ENCODE measurements around the gene C10orf95. TPM values are rescaled to one million over a fixed set of nuclear protein-coding genes. Genes with fewer than 3 reads are reported as not detected.
"Not testable (repeated sequence)": the region's sequence is repeated elsewhere in the genome, so short reads cannot be mapped to it uniquely, and the experiment has no call there.

Gene C10orf95, protein sequence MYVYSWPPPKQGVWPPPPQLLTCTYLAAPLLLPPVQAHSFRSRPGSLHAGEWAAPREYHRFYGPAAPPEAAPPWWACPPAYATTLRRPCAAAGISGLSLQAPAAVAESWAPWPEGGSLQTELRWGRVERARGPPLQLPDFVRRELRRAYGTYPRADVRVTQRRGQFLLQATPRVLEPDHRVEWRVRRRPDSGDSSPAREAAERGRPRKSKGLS
- 0.08 and 0.15 TPM in 2 replicates for total RNA-seq (2014; rRNA removed; shearing (Covaris generic))

DNA sequence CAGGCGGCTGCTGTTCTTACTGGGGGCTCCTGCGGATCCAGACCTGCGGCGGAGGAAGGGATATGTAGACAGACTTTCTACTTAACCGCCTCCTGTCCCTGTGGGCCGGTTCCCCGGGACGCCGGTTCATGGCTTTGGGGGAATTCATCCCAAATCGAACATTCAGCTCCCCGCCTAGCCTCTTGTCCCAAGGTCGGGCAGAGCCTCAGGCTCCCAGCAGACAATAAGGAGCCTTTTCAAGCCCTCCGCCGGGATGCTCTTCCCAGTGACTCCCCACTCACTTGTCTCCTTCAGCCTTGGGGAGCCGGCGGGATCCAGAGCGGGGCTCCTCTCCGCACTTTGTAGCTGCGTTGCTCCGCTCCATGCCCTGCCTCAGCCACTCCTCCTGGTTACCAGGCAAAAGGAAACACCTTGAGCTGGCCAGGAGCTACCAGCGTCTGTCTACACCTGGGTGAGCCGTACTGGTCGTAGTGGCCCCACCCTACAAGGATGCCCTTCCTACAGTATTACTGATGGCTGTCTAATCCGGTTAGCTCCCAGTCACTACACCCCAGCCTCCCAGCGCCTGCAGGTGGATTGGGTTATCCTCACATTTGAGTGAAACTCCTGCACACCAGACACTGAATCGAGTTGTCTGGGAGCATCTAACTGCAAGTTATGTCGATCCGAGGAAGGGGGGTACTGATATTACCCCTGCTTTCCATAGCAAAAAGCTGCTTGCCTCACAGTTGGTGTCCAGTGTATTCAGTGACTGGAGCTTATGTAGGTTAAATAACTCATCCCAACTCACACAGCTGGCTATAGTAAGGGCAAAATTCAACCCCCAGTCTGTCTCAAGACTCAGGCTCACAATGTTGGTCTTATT lies at the start of gene C10orf95:
TSS of gene C10orf95 (minus strand) at position 439 of the 865 bp plus-strand sequence. CDS start 450 bp downstream, outside the sequence.
- Histone ChIP-seq H3K4me1 (peaks cover 10% of the 10 kb centered on the region), H3K27me3 (no peaks in the 10 kb centered on the region), H3K36me3 (no peaks in the 10 kb centered on the region), H3K4me3 (peak within 1 kb of the TSS; percentile 67), H3K27ac (no peak within 1 kb of the TSS), H3K9me3 (replicated peaks) (no peaks in the 10 kb centered on the region)
- DNase-seq: peak; percentile 38 to 48

DNA sequence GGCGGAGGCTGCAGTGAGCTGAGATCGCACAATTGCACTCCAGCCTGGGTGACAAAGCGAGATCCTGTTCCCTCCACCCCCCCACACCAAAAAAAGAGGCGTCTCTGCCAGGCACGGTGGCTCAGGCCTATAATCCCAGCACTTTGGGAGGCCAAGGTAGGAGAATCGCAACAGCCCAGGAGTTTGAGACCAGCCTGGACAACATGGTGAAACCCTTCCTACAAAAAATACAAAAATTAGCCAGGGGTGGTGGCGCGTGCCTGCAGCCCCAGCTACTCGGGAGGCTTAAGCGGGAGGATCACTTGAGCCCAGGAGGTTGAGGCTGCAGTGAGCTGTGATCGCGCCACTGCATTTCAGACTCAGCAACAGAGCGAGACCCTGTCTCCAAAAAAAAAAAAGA lies 49.3 kb upstream of the C10orf95 start:
- H3K9me3 ChIP-seq (replicated peaks); H3K36me3 ChIP-seq; H3K4me3 ChIP-seq: not testable (repeated sequence)

DNA sequence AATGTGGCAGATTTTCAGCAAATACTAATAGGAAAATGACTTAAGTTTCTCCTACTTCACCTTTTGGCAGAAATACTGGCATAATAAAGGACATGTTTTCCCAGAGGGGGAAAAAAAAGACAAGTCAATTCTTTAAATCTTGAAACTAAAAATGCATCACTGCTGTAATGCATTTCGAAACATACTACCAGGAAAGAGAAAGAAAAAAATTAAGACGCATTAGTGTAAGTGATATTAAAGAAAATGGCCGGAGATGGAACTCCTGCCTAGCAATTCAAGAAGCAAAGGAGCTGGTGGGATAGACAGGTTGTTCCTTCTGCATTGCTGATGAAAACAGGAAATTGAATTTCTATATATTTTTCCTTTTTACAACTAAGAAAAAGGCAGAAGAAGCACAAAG lies 48.0 kb upstream of the C10orf95 start:
- Histone ChIP-seq H3K4me3 (no peak overlapping the region), H3K27ac (no peak overlapping the region), H3K4me1 (no peaks in the 10 kb centered on the region), H3K36me3 (peaks cover 6% of the 10 kb centered on the region; the same call in 1 of the 2 replicates), H3K27me3 (no peaks in the 10 kb centered on the region), H3K9me3 (replicated peaks) (no peaks in the 10 kb centered on the region)
- DNase-seq: no peak

More for the DNA sequence above, 49.3 kb upstream of the C10orf95 start:
- H3K4me1 ChIP-seq, H3K27me3 ChIP-seq, DNase-seq, H3K27ac ChIP-seq: not testable (repeated sequence)

DNA sequence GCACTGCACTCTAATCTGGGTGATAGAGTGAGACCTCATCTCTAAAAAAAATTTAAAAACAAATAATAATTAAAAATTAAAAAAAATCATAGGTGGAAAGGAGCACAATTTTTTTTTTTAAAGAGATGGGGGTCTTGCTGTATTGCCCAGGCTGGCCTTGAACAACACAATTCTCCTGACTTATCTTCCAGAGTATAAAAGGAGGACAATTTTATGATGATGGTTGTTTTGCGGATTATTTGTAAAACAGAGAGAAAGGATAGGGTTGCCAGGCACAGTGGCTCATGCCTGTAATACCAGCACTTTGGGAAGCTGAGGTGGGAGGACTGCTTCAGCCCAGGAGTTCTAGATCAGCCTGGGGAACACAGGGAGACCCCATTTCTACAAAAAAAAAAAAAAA lies 46.2 kb upstream of the C10orf95 start:
- H3K36me3 ChIP-seq: peaks cover 16% of the 10 kb centered on the region; the same call in 1 of the 2 replicates
- DNase-seq: no peak
- no peak overlapping the region for H3K4me3 ChIP-seq
- no peaks in the 10 kb centered on the region for H3K27me3 ChIP-seq
- no peaks in the 10 kb centered on the region for H3K9me3 ChIP-seq (replicated peaks)
- no peak overlapping the region for H3K27ac ChIP-seq
- H3K4me1 ChIP-seq: no peaks in the 10 kb centered on the region

DNA sequence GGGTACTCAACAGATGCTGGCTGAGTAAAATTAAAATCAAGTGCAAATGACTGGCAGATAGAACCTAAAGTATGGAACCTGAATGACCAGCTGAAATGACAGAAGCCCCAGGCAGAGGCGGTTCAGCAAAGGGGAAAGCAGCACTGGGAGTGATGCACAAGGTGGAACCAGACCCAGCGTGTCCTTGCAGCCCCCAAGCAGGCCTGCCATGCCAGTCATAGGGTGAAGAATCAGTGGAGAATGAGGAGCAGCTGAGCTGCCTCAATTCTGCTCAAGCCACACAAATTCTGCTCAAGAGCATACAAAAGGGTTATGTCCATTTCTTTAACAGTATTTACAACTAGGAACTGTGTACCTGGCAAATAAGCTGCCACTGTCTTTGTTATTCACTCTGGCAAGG lies 42.4 kb upstream of the C10orf95 start:
- Histone ChIP-seq H3K9me3 (replicated peaks) (no peaks in the 10 kb centered on the region), H3K4me1 (no peaks in the 10 kb centered on the region), H3K4me3 (no peak overlapping the region), H3K27me3 (no peaks in the 10 kb centered on the region), H3K36me3 (peaks cover 33% of the 10 kb centered on the region), H3K27ac (no peak overlapping the region)
- DNase-seq: no peak

DNA sequence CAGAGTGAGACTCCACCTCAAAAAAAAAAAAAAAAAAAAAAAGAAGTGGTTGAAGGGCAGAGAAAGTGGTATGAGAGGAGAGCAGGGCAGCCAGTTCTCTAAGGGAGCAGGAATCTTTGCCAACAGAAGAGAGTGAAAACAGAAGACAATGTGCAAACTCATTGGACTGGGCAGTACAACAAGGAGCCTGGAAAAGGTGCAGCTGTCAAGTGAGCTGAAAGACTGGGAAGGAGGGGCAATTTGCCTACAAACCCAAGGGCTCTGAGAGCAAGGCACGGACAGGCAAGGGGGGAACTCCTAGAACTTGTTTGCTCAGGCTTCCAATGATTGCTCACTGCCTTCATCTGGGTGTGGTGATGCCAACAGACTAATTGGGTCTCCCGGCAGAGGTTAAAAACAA lies 41.6 kb upstream of the C10orf95 start:
- no peaks in the 10 kb centered on the region for H3K4me1 ChIP-seq
- no peak overlapping the region for H3K4me3 ChIP-seq
- H3K27ac ChIP-seq: no peak overlapping the region
- H3K9me3 ChIP-seq (replicated peaks): no peaks in the 10 kb centered on the region
- DNase-seq: no peak
- peaks cover 41% of the 10 kb centered on the region for H3K36me3 ChIP-seq
- no peaks in the 10 kb centered on the region for H3K27me3 ChIP-seq

DNA sequence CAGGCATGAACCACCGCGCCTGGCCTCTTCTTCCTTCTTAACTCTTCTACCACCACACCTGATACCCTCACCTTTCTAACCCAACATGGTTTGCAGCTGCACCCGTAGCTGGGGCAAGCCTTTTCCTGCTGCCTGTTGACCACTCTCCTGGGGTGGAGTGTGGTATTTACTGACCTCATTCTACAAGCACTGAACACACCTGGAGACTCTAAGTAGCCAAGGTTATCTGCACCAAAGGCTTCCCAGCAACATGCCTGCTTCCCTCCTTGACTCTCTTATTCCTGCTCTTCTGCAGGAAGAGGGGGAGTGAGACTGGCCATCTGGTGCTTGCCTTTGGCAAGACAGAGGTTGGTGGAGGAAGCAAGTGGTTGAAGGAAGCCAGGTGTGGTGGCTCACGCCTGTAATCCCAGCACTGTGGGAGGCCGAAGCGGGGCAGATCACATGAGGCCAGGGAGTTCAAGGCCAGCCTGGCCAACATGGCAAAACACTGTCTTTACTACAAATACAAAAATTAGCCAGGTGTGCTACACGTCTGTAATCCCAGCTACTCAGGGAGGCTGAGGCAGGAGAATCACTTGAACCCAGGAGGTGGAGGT lies 41.1 kb upstream of the C10orf95 start:
- H3K9me3 ChIP-seq (replicated peaks): no peaks in the 10 kb centered on the region
- no peak for DNase-seq
- no peak overlapping the region for H3K4me3 ChIP-seq
- H3K36me3 ChIP-seq: peaks cover 45% of the 10 kb centered on the region
- H3K4me1 ChIP-seq: no peaks in the 10 kb centered on the region
- H3K27me3 ChIP-seq: no peaks in the 10 kb centered on the region
- H3K27ac ChIP-seq: no peak overlapping the region

DNA sequence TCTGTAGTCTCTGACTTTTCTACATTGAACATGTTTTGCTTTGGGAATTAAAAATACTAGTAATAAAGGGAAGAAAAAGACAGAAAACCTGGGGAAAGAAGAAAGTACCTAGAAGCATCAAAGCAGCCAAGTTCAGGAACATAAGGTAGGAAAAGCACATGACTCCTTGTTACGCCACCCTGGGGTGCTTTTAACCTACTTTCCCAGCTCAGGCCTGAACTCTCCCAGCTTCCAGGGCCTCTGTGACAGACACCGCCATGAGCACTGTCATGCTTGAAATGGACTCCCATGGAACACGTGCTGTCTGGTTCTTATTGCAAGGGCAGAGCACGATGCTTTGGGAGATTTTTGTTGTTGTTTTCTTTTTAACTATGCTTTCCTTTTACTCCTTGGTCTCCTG lies 39.8 kb upstream of the C10orf95 start:
- no peak overlapping the region for H3K4me3 ChIP-seq
- H3K36me3 ChIP-seq: peaks cover 50% of the 10 kb centered on the region
- no peaks in the 10 kb centered on the region for H3K27me3 ChIP-seq
- no peak overlapping the region for H3K27ac ChIP-seq
- no peaks in the 10 kb centered on the region for H3K4me1 ChIP-seq
- DNase-seq: no peak
- no peaks in the 10 kb centered on the region for H3K9me3 ChIP-seq (replicated peaks)

DNA sequence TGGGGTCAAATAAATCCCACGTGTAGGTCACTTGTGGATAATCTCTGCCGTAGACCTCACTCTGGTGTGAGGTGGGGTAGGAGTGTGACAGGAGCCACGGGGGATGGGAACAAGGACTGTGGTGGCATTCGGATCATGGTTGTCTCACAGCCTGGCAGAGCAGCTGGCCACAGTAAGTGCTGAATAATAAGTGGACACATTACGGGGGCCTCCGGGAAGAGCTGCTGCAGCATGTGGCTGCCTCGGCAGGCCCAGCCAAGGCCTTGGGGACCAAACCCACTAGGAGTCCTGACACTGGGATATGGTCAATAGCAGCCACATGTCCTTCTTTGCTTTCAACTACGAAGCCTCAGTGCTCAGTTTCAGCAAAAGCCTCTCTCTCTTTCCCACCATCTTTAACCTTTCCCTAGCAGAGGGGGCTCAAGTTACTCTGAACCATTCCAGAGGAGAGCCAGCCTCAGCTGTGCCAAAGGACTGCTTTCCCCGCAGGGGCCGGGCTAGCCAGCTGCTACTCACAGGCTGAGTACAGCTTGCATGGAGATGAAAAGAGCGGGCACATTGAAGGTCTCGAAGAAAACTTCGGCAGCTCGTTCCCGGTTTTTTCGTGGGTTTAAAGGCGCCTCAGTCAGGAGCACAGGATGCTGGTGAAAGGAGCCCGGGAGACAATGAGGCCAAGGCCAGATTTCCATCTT lies 33.9 kb upstream of the C10orf95 start:
- H3K27me3 ChIP-seq: no peaks in the 10 kb centered on the region
- H3K4me3 ChIP-seq: no peak overlapping the region
- DNase-seq: no peak
- no peaks in the 10 kb centered on the region for H3K9me3 ChIP-seq (replicated peaks)
- H3K27ac ChIP-seq: no peak overlapping the region
- H3K36me3 ChIP-seq: peaks cover 86% of the 10 kb centered on the region
- no peaks in the 10 kb centered on the region for H3K4me1 ChIP-seq

DNA sequence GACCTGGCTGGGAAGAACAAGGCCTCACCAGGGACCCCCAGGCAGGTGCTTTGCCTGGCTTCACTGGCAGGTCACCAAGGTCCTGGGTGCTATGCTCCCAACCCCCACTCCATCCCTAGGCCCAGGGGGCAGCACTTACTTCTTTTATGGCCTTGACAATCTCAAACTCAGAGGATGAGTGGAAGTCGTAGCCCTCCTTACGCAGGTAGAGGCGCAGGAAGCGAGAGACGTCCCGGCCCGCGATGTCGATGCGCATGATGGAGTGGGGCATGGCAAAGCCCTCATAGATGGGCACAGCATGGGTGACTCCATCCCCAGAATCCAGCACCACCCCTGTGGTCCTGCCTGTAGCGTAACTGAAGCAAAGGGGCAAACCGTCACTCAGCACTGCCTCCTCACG lies 32.7 kb upstream of the C10orf95 start:
- H3K9me3 ChIP-seq (replicated peaks): no peaks in the 10 kb centered on the region
- no peaks in the 10 kb centered on the region for H3K27me3 ChIP-seq
- H3K4me3 ChIP-seq: no peak overlapping the region
- no peaks in the 10 kb centered on the region for H3K4me1 ChIP-seq
- H3K27ac ChIP-seq: no peak overlapping the region
- H3K36me3 ChIP-seq: peaks cover 81% of the 10 kb centered on the region
- DNase-seq: no peak

DNA sequence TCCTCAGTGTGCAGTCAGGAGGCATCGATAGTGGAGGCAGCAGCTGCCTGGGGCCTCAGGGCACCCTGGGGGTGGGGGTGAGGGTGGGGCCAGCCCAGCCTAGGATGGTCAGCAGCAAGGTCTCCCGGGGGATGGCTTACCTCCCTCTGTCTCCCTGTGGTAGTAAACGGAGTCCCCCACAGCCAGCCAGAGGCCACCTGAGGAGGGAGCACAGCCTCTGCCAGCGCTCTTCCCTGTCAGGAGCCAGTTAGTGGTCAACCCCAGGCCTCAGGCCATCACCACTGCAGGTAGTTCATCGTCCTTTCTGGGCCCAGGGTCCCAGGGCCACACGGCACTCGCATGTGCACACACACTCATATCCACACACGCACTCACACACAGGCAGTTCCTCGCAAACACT lies 29.1 kb upstream of the C10orf95 start:
- H3K27me3 ChIP-seq: no peaks in the 10 kb centered on the region
- no peaks in the 10 kb centered on the region for H3K4me1 ChIP-seq
- H3K36me3 ChIP-seq: peaks cover 56% of the 10 kb centered on the region
- H3K9me3 ChIP-seq (replicated peaks): no peaks in the 10 kb centered on the region
- H3K27ac ChIP-seq: no peak overlapping the region
- H3K4me3 ChIP-seq: no peak overlapping the region
- no peak for DNase-seq

DNA sequence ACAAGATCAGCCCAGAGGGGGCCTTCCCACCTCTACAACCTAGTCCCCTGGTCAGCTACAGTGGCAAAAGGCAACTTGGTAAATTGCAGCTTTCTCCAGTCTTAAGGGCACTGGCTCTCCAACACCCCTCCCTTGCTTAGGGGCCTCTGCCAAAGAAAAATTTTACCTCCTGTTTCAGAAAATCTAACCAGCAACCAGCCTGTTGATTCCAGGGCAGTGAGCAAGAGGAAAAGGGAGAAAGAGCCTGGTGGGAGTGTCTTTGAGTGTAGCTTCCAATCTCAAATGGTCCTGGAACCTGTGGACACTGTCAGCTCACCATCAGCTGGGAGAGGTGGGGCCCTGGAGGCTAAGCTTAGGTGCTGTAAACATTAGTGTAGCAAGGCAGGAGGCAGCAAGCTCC lies 28.3 kb upstream of the C10orf95 start:
- Histone ChIP-seq H3K27ac (no peak overlapping the region), H3K4me3 (no peak overlapping the region), H3K4me1 (no peaks in the 10 kb centered on the region), H3K9me3 (replicated peaks) (no peaks in the 10 kb centered on the region), H3K36me3 (peaks cover 50% of the 10 kb centered on the region), H3K27me3 (no peaks in the 10 kb centered on the region)
- DNase-seq: no peak

DNA sequence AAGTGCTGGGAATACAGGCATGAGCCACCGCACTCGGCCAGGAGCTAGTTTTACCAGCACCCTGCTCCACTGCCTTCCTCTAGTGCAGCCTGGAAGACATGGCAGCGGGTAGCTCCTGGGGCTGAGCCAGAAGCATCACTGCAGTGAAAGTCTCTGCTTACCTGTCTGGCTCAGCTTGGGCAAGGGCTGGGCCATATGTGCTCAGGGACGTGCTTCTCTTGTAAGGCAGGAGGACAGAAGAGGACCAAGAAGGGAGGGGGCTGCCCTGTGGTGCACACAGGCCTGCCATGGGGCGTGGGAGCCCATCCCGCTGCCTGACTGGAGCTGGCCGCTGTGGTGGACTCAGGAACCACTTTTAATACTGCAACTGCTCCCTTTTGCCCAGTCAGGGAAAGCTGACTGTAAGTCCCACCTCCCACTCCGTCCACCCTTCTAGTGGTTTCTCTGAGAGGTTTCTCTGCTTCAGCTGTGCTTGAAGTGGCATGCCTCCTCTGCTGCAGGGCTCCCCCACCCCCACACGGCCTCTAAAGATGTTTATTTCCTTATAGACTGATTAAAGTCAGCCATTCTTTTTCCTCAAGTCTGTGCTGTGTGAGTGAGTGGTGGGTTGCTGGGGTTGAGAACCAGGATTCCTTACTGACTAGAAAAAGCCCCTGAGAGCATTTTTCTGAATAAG lies 25.3 kb upstream of the C10orf95 start:
- no peaks in the 10 kb centered on the region for H3K9me3 ChIP-seq (replicated peaks)
- no peaks in the 10 kb centered on the region for H3K27me3 ChIP-seq
- H3K4me3 ChIP-seq: no peak overlapping the region
- H3K27ac ChIP-seq: no peak overlapping the region
- H3K36me3 ChIP-seq: peaks cover 20% of the 10 kb centered on the region
- H3K4me1 ChIP-seq: no peaks in the 10 kb centered on the region
- DNase-seq: no peak

DNA sequence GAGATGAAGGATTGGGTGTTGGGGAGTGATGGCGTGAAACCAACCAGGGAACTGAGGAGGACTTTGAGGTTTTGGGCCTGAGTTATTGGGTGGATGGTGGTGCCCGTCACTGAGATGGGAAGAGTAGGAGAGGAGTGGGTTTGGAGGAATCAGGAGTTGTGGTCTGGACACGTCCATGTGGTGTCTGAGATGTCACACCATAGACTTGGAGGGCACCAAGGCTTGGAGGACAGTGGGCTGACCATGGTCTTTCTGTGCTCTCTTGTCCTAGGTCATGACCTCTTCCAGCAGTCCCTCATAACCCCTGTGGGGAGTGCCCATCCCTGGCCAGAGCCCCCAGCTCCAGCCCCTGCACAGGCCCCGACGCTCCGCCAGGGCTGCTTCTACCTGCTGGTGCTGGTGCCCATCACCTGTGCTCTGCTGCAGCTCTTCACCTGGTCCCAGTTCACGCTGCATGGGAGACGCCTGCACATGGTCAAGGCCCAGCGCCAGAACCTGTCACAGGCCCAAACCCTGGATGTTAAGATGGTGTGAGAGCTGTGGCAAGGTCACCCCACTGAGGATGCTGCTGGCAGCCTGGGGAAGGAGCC lies 24.2 kb upstream of the C10orf95 start:
- DNase-seq: no peak
- no peaks in the 10 kb centered on the region for H3K27me3 ChIP-seq
- H3K36me3 ChIP-seq: peaks cover 9% of the 10 kb centered on the region
- H3K4me1 ChIP-seq: no peaks in the 10 kb centered on the region
- H3K4me3 ChIP-seq: no peak overlapping the region
- H3K27ac ChIP-seq: no peak overlapping the region
- no peaks in the 10 kb centered on the region for H3K9me3 ChIP-seq (replicated peaks)
